Inferior parietal cortex (tissue), 1 donor: ENCODE results near the gene NFIC.
"Not testable (repeated sequence)": the region's sequence is repeated elsewhere in the genome, so short reads cannot be mapped to it uniquely, and the experiment has no call there.

Experiments
- DNase-seq: peaks from one replicate; pipeline ENCODE4 v3.0.0-alpha.2; 2016; ENCODE audit errors: extremely low spot score

Gene NFIC

GRCh38 chr19:3420909-3421619, 54.7 kb downstream of the NFIC start:
- DNase-seq, result no peak

- DNase-seq, result not testable (repeated sequence)
These were observed 55.3 kb downstream of the NFIC start for GRCh38 chr19:3421656-3422055.

GRCh38 chr19:3423183-3423829, 56.9 kb downstream of the NFIC start:
- no peak for DNase-seq

- DNase-seq, result no peak
These were observed 60.0 kb downstream of the NFIC start for GRCh38 chr19:3426433-3426832.

GRCh38 chr19:3430366-3430680, 63.9 kb downstream of the NFIC start:
- DNase-seq, result not testable (repeated sequence)

GRCh38 chr19:3431760-3432397, 65.5 kb downstream of the NFIC start:
- DNase-seq, result no peak

- no peak for DNase-seq
These were observed 66.9 kb downstream of the NFIC start for GRCh38 chr19:3433313-3433712.

GRCh38 chr19:3433805-3434540, 67.6 kb downstream of the NFIC start:
- DNase-seq, result no peak

- peak; percentile 91 for DNase-seq
These were observed 68.5 kb downstream of the NFIC start for GRCh38 chr19:3434630-3435553.

- no peak for DNase-seq
These were observed 73.7 kb downstream of the NFIC start for GRCh38 chr19:3440082-3440481.

GRCh38 chr19:3441089-3441985, 75.0 kb downstream of the NFIC start:
- DNase-seq, result no peak

- DNase-seq, result no peak
These were observed 75.6 kb downstream of the NFIC start for GRCh38 chr19:3441986-3442329.

GRCh38 chr19:3442487-3443071, 76.2 kb downstream of the NFIC start:
- DNase-seq, result no peak

GRCh38 chr19:3443840-3444694, 77.7 kb downstream of the NFIC start:
- peak; percentile 38 for DNase-seq

GRCh38 chr19:3444695-3445234, 78.4 kb downstream of the NFIC start:
- DNase-seq, result no peak

- not testable (repeated sequence) for DNase-seq
These were observed 80.3 kb downstream of the NFIC start for GRCh38 chr19:3446657-3447056.

GRCh38 chr19:3448616-3449334, 82.4 kb downstream of the NFIC start:
- DNase-seq, result no peak

GRCh38 chr19:3450796-3451411, 84.5 kb downstream of the NFIC start:
- DNase-seq, result peak; percentile 35
